ENCODE measurements around the gene VPS45. TPM values are rescaled to one million over a fixed set of nuclear protein-coding genes. Genes with fewer than 3 reads are reported as not detected.
"Not testable (repeated sequence)": the region's sequence is repeated elsewhere in the genome, so short reads cannot be mapped to it uniquely, and the experiment has no call there.

Gene VPS45
- total RNA-seq, 1 experiment from 2014 or later, result 28.2 TPM

- ChIA-PET POLR2A (no interaction called here), CTCF (no interaction called here)
- DNase-seq (ENCODE audit: low spot score) (no peak), ATAC-seq (no peak)
- Mint-ChIP-seq H3K4me1 (peaks cover 5% of the 10 kb centered on the region; the same call in 1 of the 2 replicates), H3K36me3 (no peaks in the 10 kb centered on the region), H3K9me3 (no peaks in the 10 kb centered on the region), H3K4me3 (no peak overlapping the region), H3K27ac (no peak overlapping the region), H3K27me3 (ENCODE audit: low read depth) (no peaks in the 10 kb centered on the region)
- no peak for TF ChIP-seq ZNF423 (CRISPR knock-in tag; IDR thresholded peaks at IDR 0.05)
Observed at GRCh38 chr1:150142083-150142482, 74.5 kb downstream of the VPS45 start.

GRCh38 chr1:150144606-150145005 lies 77.0 kb downstream of the VPS45 start:
- H3K36me3 Mint-ChIP-seq, result no peaks in the 10 kb centered on the region
- peaks cover 19% of the 10 kb centered on the region for H3K27me3 Mint-ChIP-seq (ENCODE audit: low read depth)
- no peak overlapping the region for H3K4me3 Mint-ChIP-seq
- POLR2A ChIA-PET, result no interaction called here
- TF ChIP-seq ATF3 (CRISPR knock-in tag; conservative IDR thresholded peaks at IDR 0.05) (no peak), ZNF138 (CRISPR knock-in tag; conservative IDR thresholded peaks at IDR 0.05) (no peak), KAT7 (CRISPR knock-in tag; IDR thresholded peaks at IDR 0.05; ENCODE audit: borderline replicate concordance) (no peak), USF1 (CRISPR knock-in tag; IDR thresholded peaks at IDR 0.05) (no peak), ZBTB21 (CRISPR knock-in tag; IDR thresholded peaks at IDR 0.05; ENCODE audit: borderline replicate concordance) (no peak), JUN (CRISPR knock-in tag; IDR thresholded peaks at IDR 0.05) (no peak), ZNF121 (CRISPR knock-in tag; IDR thresholded peaks at IDR 0.05) (no peak), CTCF (IDR thresholded peaks at IDR 0.05) (no peak), MXD4 (CRISPR knock-in tag; IDR thresholded peaks at IDR 0.05; ENCODE audit: borderline replicate concordance) (no peak), ZNF263 (CRISPR knock-in tag; IDR thresholded peaks at IDR 0.05; ENCODE audit: low read depth) (no peak)
- no peak overlapping the region for H3K27ac Mint-ChIP-seq
- CTCF ChIA-PET, result no interaction called here
- H3K4me1 Mint-ChIP-seq, result peaks cover 14% of the 10 kb centered on the region
- no peaks in the 10 kb centered on the region for H3K9me3 Mint-ChIP-seq
- DNase-seq (ENCODE audit: low spot score), result no peak
- no peak for ATAC-seq

GRCh38 chr1:150146016-150146415 lies 78.4 kb downstream of the VPS45 start:
- H3K36me3 Mint-ChIP-seq; H3K27ac Mint-ChIP-seq; H3K9me3 Mint-ChIP-seq; ATAC-seq; DNase-seq (ENCODE audit: low spot score); CTCF ChIA-PET; POLR2A ChIA-PET; H3K4me3 Mint-ChIP-seq: not testable (repeated sequence)
- peaks cover 19% of the 10 kb centered on the region for H3K27me3 Mint-ChIP-seq (ENCODE audit: low read depth)
- peaks cover 17% of the 10 kb centered on the region for H3K4me1 Mint-ChIP-seq

GRCh38 chr1:150146849-150147542 lies 79.4 kb downstream of the VPS45 start:
- no peak for DNase-seq (ENCODE audit: low spot score)

More at GRCh38 chr1:150146849-150147542, 79.4 kb downstream of the VPS45 start:
- Mint-ChIP-seq H3K27me3 (ENCODE audit: low read depth) (peaks cover 23% of the 10 kb centered on the region), H3K4me3 (no peak overlapping the region), H3K27ac (no peak overlapping the region; the same call in 1 of the 2 replicates), H3K9me3 (no peaks in the 10 kb centered on the region), H3K4me1 (peaks cover 26% of the 10 kb centered on the region), H3K36me3 (no peaks in the 10 kb centered on the region)
- ATAC-seq, result no peak
- ChIA-PET CTCF (no interaction called here), POLR2A (no interaction called here)
- TF ChIP-seq ZNF121 (CRISPR knock-in tag; IDR thresholded peaks at IDR 0.05) (no peak), ZNF317 (CRISPR knock-in tag; IDR thresholded peaks at IDR 0.05; ENCODE audit: borderline replicate concordance, low read depth) (no peak), NFYB (CRISPR knock-in tag; conservative IDR thresholded peaks at IDR 0.05; ENCODE audit: low read depth) (no peak), TEAD1 (CRISPR knock-in tag; IDR thresholded peaks at IDR 0.05) (no peak), GRHL2 (CRISPR knock-in tag; IDR thresholded peaks at IDR 0.05; ENCODE audit: insufficient replicate concordance, severe bottlenecking) (no peak), PREB (CRISPR knock-in tag; IDR thresholded peaks at IDR 0.05; ENCODE audit: borderline replicate concordance) (no peak), GTF2I (CRISPR knock-in tag; conservative IDR thresholded peaks at IDR 0.05) (no peak), KAT7 (CRISPR knock-in tag; IDR thresholded peaks at IDR 0.05; ENCODE audit: borderline replicate concordance) (no peak), CREM (CRISPR knock-in tag; IDR thresholded peaks at IDR 0.05) (no peak), FOXP1 (CRISPR knock-in tag; IDR thresholded peaks at IDR 0.05; ENCODE audit: borderline replicate concordance) (no peak), E2F4 (CRISPR knock-in tag; IDR thresholded peaks at IDR 0.05; ENCODE audit: borderline replicate concordance, low read depth) (no peak), ZNF232 (CRISPR knock-in tag; IDR thresholded peaks at IDR 0.05) (no peak), USF1 (CRISPR knock-in tag; IDR thresholded peaks at IDR 0.05) (no peak)

All from WTC11 (cell line).